Measurements from ENCODE around the gene MAPKAPK2.
"Not testable (repeated sequence)": the region's sequence is repeated elsewhere in the genome, so short reads cannot be mapped to it uniquely, and the experiment has no call there.

MAPKAPK2 gene

GRCh38 chr1:206751891-206752290 lies 67.2 kb downstream of the MAPKAPK2 start:
- DNase-seq, result no peak

GRCh38 chr1:206752481-206752880 lies 67.8 kb downstream of the MAPKAPK2 start:
- no peak for DNase-seq

GRCh38 chr1:206753141-206753540 lies 68.4 kb downstream of the MAPKAPK2 start:
- DNase-seq, result no peak

GRCh38 chr1:206754011-206754410 lies 69.3 kb downstream of the MAPKAPK2 start:
- DNase-seq, result no peak

- DNase-seq, result no peak
Observed at GRCh38 chr1:206757524-206758266, 73.0 kb downstream of the MAPKAPK2 start.

- DNase-seq, result no peak
Observed at GRCh38 chr1:206760590-206760989, 75.9 kb downstream of the MAPKAPK2 start.

- DNase-seq, result no peak
Observed at GRCh38 chr1:206761159-206761768, 76.6 kb downstream of the MAPKAPK2 start.

- DNase-seq, result not testable (repeated sequence)
Observed at GRCh38 chr1:206762741-206763364, 78.1 kb downstream of the MAPKAPK2 start.

- not testable (repeated sequence) for DNase-seq
Observed at GRCh38 chr1:206765771-206766170, 81.1 kb downstream of the MAPKAPK2 start.

GRCh38 chr1:206766251-206766856 lies 81.6 kb downstream of the MAPKAPK2 start:
- no peak for DNase-seq

GRCh38 chr1:206768472-206769303 lies 84.0 kb downstream of the MAPKAPK2 start:
- no peak for DNase-seq

GRCh38 chr1:206769304-206769731 lies 84.6 kb downstream of the MAPKAPK2 start:
- no peak for DNase-seq

GRCh38 chr1:206770531-206771337 lies 86.0 kb downstream of the MAPKAPK2 start, which contains the start of gene IL19:
IL19 (plus strand) TSS chr1:206770773; CDS start chr1:206836663, 65,890 bp downstream.
- no peak for DNase-seq

GRCh38 chr1:206771338-206771692 lies 86.6 kb downstream of the MAPKAPK2 start:
- DNase-seq, result no peak

- DNase-seq, result no peak
Observed at GRCh38 chr1:206772243-206772937, 87.7 kb downstream of the MAPKAPK2 start, which contains the start of gene IL10. IL10 (minus strand) TSS chr1:206772494; CDS start chr1:206772435, 59 bp downstream.

GRCh38 chr1:206774093-206774492 lies 89.4 kb downstream of the MAPKAPK2 start:
- no peak for DNase-seq

GRCh38 chr1:206776229-206776628 lies 91.5 kb downstream of the MAPKAPK2 start:
- no peak for DNase-seq

- no peak for DNase-seq
Observed at GRCh38 chr1:206778031-206778430, 93.3 kb downstream of the MAPKAPK2 start.

GRCh38 chr1:206778911-206779310 lies 94.2 kb downstream of the MAPKAPK2 start:
- DNase-seq, result not testable (repeated sequence)

- DNase-seq, result no peak
Observed at GRCh38 chr1:206779638-206780037, 94.9 kb downstream of the MAPKAPK2 start.

- DNase-seq, result no peak
Observed at GRCh38 chr1:206782448-206782847, 97.7 kb downstream of the MAPKAPK2 start.

Measured in NCI-H1694 treated with DMSO at 0.1 percent for 48 hours (cell line).